ENCODE results near the gene SV2C. TPM values are rescaled to one million over a fixed set of nuclear protein-coding genes. Genes with fewer than 3 reads are reported as not detected.

Gene SV2C
- total and polyA plus RNA-seq, 2 donors from 2014 or later = 0.13 TPM; not detected in 1

GRCh38 chr5:76074487-76075065, 8.6 kb upstream of the SV2C start:
- no peak overlapping the region for H3K4me3 ChIP-seq (ENCODE audit: low read length in 3 of 3)
- DNase-seq = peak in 1 of 5 donors; percentile 9
- peak; percentile 41 for TF ChIP-seq CTCF (IDR thresholded peaks at IDR 0.05; ENCODE audit: borderline replicate concordance, extremely low read depth, insufficient read depth)
- no peaks in the 10 kb centered on the region for H3K27me3 ChIP-seq (ENCODE audit: control insufficient read depth, insufficient read depth, low read length)
- no peak overlapping the region for H3K27ac ChIP-seq (ENCODE audit: low read depth in 2 of 2, low read length in 2 of 2)
- H3K9ac ChIP-seq (ENCODE audit: low read length in 3 of 3) = no peak overlapping the region
- no peak for FAIRE-seq
- intact Hi-C loops (cut with DNase I) = no loop called here
- no peaks in the 10 kb centered on the region for H3K4me1 ChIP-seq (ENCODE audit: control insufficient read depth in 2 of 3, insufficient read depth in 2 of 3, low read depth in 1 of 3, low read length in 3 of 3)
- H3K36me3 ChIP-seq (ENCODE audit: control insufficient read depth in 2 of 3, insufficient read depth in 3 of 3, low read length in 3 of 3) = no peaks in the 10 kb centered on the region
- no peaks in the 10 kb centered on the region for H3K9me3 ChIP-seq (ENCODE audit: control insufficient read depth in 2 of 3, insufficient read depth in 1 of 3, low read length in 3 of 3)

- H3K27me3 ChIP-seq (ENCODE audit: control insufficient read depth, insufficient read depth, low read length) = peaks cover 42% of the 10 kb centered on the region
- H3K4me1 ChIP-seq (ENCODE audit: control insufficient read depth in 2 of 3, insufficient read depth in 2 of 3, low read depth in 1 of 3, low read length in 3 of 3) = peaks cover 0 to 9% (median 0%) of the 10 kb centered on the region in 3 donors
- no peak for TF ChIP-seq CTCF (IDR thresholded peaks at IDR 0.05; ENCODE audit: borderline replicate concordance, extremely low read depth, insufficient read depth)
- no peak overlapping the region for H3K27ac ChIP-seq (ENCODE audit: low read depth in 2 of 2, low read length in 2 of 2)
- H3K4me3 ChIP-seq (ENCODE audit: low read length in 3 of 3) = no peak overlapping the region
- intact Hi-C loops (cut with DNase I) = no loop called here
- no peaks in the 10 kb centered on the region for H3K9me3 ChIP-seq (ENCODE audit: control insufficient read depth in 2 of 3, insufficient read depth in 1 of 3, low read length in 3 of 3)
- FAIRE-seq = no peak
- peak in 4 of 5 donors; percentile 0 to 48 (median 26) for DNase-seq
- H3K36me3 ChIP-seq (ENCODE audit: control insufficient read depth in 2 of 3, insufficient read depth in 3 of 3, low read length in 3 of 3) = no peaks in the 10 kb centered on the region
- no peak overlapping the region for H3K9ac ChIP-seq (ENCODE audit: low read length in 3 of 3)
Observed at GRCh38 chr5:76081811-76082771, 1.1 kb upstream of the SV2C start.

GRCh38 chr5:76083555-76084495, 642 bp downstream of the SV2C start:
- FAIRE-seq (no peak), DNase-seq (peak; percentile 25 to 64 (median 46))
- intact Hi-C loops (cut with DNase I) = no loop called here
- Histone ChIP-seq H3K27ac (ENCODE audit: low read depth in 2 of 2, low read length in 2 of 2) (no peak overlapping the region), H3K9ac (ENCODE audit: low read length in 3 of 3) (no peak overlapping the region), H3K36me3 (ENCODE audit: control insufficient read depth in 2 of 3, insufficient read depth in 3 of 3, low read length in 3 of 3) (no peaks in the 10 kb centered on the region), H3K9me3 (ENCODE audit: control insufficient read depth in 2 of 3, insufficient read depth in 1 of 3, low read length in 3 of 3) (no peaks in the 10 kb centered on the region), H3K27me3 (ENCODE audit: control insufficient read depth, insufficient read depth, low read length) (peaks cover 42% of the 10 kb centered on the region), H3K4me1 (ENCODE audit: control insufficient read depth in 2 of 3, insufficient read depth in 2 of 3, low read depth in 1 of 3, low read length in 3 of 3) (peaks cover 0 to 9% (median 0%) of the 10 kb centered on the region in 3 donors), H3K4me3 (ENCODE audit: low read length in 3 of 3) (no peak overlapping the region)
- no peak for TF ChIP-seq CTCF (IDR thresholded peaks at IDR 0.05; ENCODE audit: borderline replicate concordance, extremely low read depth, insufficient read depth)

Data from kidney (tissue), 14 donors.